Stimulated activated memory B cell treated with anti-CD40 and anti-IgM and Interleukin-4, amounts not matched to agents 10 μg/mL and 1 μg/mL and 100 μg/mL, for 72 hours (primary cell): ENCODE data around the gene LARP4B.

Experiments
- ATAC-seq: fragments of 150-1000 bp; cut with Tn5 transposase; 2 replicates; pipeline ENCODE4 v1.10.0; 2021
- H3K27ac Mint-ChIP-seq: one replicate; pipeline ENCODE4 v1.8.0; 2022; ENCODE audit warnings: mild to moderate bottlenecking, mixed read lengths
- H3K27me3 Mint-ChIP-seq: one replicate; pipeline ENCODE4 v1.8.0; 2022; ENCODE audit warnings: mixed read lengths
- H3K36me3 Mint-ChIP-seq: one replicate; pipeline ENCODE4 v1.8.0; 2022; ENCODE audit warnings: mixed read lengths
- H3K4me1 Mint-ChIP-seq: one replicate; pipeline ENCODE4 v1.8.0; 2022; ENCODE audit warnings: mixed read lengths
- H3K4me3 Mint-ChIP-seq: one replicate; pipeline ENCODE4 v1.8.0; 2022; ENCODE audit warnings: mild to moderate bottlenecking, moderate library complexity, mixed read lengths
- H3K9me3 Mint-ChIP-seq: one replicate; pipeline ENCODE4 v1.8.0; 2022; ENCODE audit warnings: mixed read lengths

LARP4B gene

DNA sequence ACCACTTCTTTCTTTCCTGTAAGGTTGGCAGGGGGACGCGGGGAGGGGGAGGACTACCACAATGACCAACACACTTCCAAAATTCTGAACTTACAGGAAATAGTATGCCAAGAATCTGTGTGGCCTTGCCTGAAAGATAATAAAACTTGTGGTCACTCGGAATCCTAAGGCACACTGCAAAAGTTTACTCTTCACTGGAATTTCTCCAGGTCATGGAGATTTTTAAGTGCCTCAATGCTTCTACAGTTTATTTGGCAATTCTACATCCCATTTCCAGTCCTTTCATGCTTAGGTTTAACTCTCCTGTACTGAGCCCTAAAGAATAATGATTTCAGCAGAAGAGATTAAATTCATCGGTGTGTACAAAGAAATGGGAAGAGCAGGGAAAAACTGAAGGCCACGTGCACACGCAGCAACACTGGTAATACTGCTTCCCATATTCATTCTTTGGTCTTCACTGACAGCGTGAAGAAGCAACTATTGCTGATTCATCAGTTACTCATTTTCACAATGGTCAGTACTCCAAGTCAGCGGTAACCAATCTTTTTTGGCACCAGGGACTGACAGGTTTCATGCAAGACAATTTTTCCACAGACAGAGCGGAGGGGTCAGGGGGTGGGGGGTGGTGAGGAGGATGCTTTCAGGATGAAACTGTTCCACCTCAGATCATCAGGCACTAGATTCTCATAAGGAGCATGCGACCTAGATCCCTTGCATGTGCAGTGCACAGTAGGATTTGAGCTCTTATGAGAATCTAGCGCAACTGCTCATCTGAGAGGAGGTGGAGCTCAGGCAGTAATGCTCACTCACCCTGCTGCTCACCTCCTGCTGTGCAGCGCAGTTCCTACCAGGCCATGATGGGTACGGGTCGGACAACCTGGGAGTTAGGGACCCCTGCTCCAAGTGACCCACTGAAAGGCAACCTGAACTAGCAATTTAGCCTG is 9.8 kb downstream of the LARP4B start:
- ATAC-seq = no peak
- H3K27me3 Mint-ChIP-seq = no peaks in the 10 kb centered on the region

DNA sequence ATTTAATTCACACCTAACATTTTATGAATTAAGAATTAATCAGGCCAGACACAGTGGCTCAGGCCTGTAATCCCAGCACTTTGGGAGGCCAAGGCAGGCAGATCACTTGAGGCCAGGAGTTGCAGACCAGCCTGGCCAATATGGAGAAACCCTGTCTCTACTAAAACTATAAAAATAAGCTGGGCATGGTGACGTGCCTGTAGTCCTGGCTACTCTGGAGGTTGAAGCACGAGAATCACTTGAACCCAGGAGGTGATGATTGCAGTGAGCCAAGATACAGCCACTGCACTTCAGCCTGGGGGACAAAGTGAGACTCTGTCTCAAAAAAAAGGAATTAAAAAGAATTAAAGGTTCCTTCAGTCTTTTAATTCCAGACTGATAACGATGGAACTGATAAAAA is 11.1 kb downstream of the LARP4B start:
- peaks cover 13% of the 10 kb centered on the region for H3K36me3 Mint-ChIP-seq
- no peak for ATAC-seq
- H3K4me1 Mint-ChIP-seq = peaks cover 26% of the 10 kb centered on the region
- no peak overlapping the region for H3K27ac Mint-ChIP-seq
- no peak overlapping the region for H3K4me3 Mint-ChIP-seq
- no peaks in the 10 kb centered on the region for H3K27me3 Mint-ChIP-seq
- H3K9me3 Mint-ChIP-seq = no peaks in the 10 kb centered on the region

More for the DNA sequence above, 9.8 kb downstream of the LARP4B start:
- no peak overlapping the region for H3K27ac Mint-ChIP-seq
- no peaks in the 10 kb centered on the region for H3K9me3 Mint-ChIP-seq
- peaks cover 34% of the 10 kb centered on the region for H3K4me1 Mint-ChIP-seq
- no peak overlapping the region for H3K4me3 Mint-ChIP-seq
- peaks cover 20% of the 10 kb centered on the region for H3K36me3 Mint-ChIP-seq

DNA sequence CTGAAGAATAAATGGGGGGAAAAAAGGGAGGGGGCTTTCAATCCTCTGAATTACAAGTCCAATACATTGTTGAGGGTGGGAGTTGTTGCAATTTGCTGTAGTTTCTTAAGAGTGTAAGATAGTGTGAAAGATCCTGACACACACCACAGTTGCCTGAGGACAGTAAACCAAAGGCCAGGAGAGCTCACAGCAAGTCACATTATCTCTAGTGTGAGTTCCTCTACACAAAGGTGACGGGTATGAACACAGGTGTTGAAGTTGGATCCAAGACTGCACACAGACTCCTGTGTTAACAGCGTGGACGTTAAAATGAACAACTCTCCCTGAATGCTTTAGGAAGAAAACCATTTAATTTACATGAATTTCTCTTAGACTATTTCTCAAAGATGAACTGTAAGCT is 12.0 kb downstream of the LARP4B start:
- H3K9me3 Mint-ChIP-seq = no peaks in the 10 kb centered on the region
- peaks cover 10% of the 10 kb centered on the region for H3K36me3 Mint-ChIP-seq
- no peaks in the 10 kb centered on the region for H3K27me3 Mint-ChIP-seq
- H3K4me3 Mint-ChIP-seq = no peak overlapping the region
- no peak overlapping the region for H3K27ac Mint-ChIP-seq
- peaks cover 22% of the 10 kb centered on the region for H3K4me1 Mint-ChIP-seq
- no peak for ATAC-seq

DNA sequence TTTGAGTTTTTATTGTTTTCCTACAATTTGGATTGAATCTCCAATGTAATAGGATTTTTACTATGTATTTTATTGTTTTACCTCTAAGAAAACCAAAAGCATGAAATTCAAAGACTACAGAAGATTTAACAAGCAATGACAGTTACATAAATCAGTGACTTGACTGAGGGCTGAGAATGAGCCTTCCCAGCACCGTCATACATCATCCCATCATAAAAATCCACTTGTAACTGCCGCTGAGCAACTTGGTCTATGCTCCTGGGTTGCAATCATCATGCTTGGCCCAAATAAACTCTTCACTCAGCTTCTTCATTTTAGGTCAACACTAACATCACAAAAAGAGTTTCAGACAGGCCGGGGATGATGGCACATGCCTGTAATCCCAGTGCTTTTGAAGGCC is 13.5 kb downstream of the LARP4B start:
- ATAC-seq = no peak
- Mint-ChIP-seq H3K4me3 (no peak overlapping the region), H3K36me3 (peaks cover 6% of the 10 kb centered on the region), H3K4me1 (peaks cover 11% of the 10 kb centered on the region), H3K27me3 (no peaks in the 10 kb centered on the region), H3K27ac (no peak overlapping the region), H3K9me3 (no peaks in the 10 kb centered on the region)

DNA sequence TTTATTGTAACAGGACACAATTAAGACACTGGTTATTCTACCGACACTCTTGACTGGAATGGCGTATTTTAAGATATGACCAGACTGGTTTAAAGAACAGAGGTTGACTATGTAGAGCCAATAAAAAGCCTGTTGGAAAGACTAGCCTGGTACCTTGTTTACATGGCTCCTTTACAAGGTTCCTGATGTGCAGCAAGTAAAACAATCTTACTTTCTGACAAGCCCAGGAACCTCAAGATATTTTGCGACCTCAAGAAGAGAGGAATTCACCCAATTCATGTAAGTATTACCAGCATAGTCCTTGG is 14.1 kb downstream of the LARP4B start:
- H3K9me3 Mint-ChIP-seq = no peaks in the 10 kb centered on the region
- H3K4me1 Mint-ChIP-seq = peaks cover 6% of the 10 kb centered on the region
- no peak for ATAC-seq

DNA sequence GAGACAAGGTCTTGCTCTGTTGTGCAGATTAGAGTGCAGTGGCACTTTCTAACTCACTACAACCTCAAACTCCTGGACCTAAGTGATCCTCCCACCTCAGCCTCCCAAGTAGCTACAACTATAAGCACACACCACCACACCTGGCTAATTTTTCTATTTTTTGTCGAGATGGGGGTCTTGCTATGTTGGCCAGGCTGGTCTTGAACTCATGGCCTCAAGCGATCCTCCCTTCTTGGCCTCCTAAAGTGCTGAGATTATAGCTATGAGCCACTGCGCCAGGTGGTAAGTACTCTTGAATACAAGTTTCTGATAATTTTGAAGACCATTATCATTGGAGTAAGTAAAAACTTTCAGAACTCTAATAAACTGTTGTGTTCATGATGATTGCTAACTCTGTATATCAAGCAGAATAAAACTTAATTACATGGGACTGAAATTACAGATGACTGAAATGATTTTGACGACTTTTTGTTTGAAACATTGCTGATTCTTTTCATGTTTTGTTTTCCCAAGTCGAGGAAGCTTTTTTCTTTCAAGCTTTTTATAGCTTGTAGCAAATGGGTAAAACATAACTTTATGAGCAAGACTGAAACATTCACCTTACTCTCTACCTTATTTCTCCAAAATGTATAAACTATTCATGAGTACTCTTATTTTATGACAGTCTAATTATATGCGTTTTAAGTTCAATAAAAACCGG is 14.6 kb downstream of the LARP4B start:
- H3K4me3 Mint-ChIP-seq = no peak overlapping the region
- peaks cover 11% of the 10 kb centered on the region for H3K36me3 Mint-ChIP-seq
- no peak for ATAC-seq
- no peaks in the 10 kb centered on the region for H3K27me3 Mint-ChIP-seq
- H3K4me1 Mint-ChIP-seq = peaks cover 1% of the 10 kb centered on the region
- H3K9me3 Mint-ChIP-seq = no peaks in the 10 kb centered on the region
- H3K27ac Mint-ChIP-seq = no peak overlapping the region

More for the DNA sequence above, 14.1 kb downstream of the LARP4B start:
- H3K27me3 Mint-ChIP-seq = no peaks in the 10 kb centered on the region
- no peak overlapping the region for H3K4me3 Mint-ChIP-seq
- peaks cover 6% of the 10 kb centered on the region for H3K36me3 Mint-ChIP-seq
- H3K27ac Mint-ChIP-seq = no peak overlapping the region

DNA sequence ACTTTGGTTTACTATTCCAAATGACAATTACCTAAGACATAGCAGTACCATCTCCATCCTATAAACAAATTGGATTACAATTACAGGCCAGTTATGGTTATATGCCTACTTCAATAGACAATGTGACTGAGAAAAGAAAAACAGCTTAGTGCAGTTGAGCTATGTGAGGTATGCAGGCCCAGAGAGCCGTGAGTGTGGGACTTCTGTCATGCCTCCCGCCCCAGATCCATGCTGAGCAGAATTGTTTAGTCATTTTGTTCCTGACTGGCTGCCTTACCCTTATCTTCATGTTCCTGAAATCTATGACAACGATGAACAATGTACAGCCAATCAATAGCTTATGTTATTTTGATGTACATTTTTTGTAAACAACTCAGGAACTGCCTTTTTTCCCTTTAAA is 21.7 kb downstream of the LARP4B start:
- H3K36me3 Mint-ChIP-seq = peaks cover 45% of the 10 kb centered on the region
- H3K27ac Mint-ChIP-seq = no peak overlapping the region

DNA sequence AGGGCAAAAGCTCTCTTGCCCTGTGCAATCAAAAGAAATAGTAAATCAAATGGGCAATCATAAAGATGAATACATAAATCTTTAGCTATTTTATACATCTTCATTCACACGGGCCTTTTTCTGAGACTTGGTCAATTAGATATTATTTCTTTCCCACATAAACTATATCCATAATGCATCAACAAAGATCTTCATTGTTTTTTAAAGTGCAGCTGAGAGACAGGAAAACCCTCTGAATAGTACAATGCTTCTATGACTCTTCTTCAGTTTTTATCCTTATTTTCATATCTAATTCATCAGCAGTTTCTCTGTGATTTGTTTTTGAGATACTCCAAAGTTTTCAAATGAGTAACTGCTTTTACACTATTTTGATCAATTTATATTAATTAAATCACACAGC is 25.5 kb downstream of the LARP4B start:
- Mint-ChIP-seq H3K36me3 (peaks cover 43% of the 10 kb centered on the region), H3K4me1 (peaks cover 21% of the 10 kb centered on the region), H3K4me3 (no peak overlapping the region), H3K27ac (no peak overlapping the region), H3K9me3 (no peaks in the 10 kb centered on the region), H3K27me3 (no peaks in the 10 kb centered on the region)
- no peak for ATAC-seq

More for the DNA sequence above, 21.7 kb downstream of the LARP4B start:
- no peak for ATAC-seq
- H3K4me1 Mint-ChIP-seq = peaks cover 21% of the 10 kb centered on the region
- H3K9me3 Mint-ChIP-seq = no peaks in the 10 kb centered on the region
- H3K4me3 Mint-ChIP-seq = no peak overlapping the region
- no peaks in the 10 kb centered on the region for H3K27me3 Mint-ChIP-seq

DNA sequence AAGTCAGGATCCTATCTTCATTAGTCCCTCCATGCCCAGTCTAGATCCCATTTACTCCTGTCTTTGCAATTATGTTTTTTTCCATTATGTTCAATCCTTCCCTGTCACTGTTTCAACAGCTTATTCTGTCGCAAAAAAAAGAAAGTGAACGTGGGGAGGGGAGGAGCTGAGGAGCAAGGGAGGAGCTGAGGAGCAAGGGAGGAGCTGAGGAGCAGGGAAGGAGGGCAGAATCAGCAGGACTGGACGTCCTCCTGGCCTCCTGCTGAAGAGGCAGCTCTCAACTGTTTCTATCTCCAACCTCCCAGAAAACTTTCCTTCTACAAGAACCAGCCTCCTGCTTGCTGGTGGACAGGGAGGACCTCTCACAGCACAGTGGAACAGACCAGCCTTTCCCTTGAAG is 26.0 kb downstream of the LARP4B start:
- Mint-ChIP-seq H3K9me3 (no peaks in the 10 kb centered on the region), H3K36me3 (peaks cover 43% of the 10 kb centered on the region), H3K27me3 (no peaks in the 10 kb centered on the region), H3K4me3 (no peak overlapping the region), H3K27ac (no peak overlapping the region), H3K4me1 (peaks cover 21% of the 10 kb centered on the region)
- ATAC-seq = no peak

DNA sequence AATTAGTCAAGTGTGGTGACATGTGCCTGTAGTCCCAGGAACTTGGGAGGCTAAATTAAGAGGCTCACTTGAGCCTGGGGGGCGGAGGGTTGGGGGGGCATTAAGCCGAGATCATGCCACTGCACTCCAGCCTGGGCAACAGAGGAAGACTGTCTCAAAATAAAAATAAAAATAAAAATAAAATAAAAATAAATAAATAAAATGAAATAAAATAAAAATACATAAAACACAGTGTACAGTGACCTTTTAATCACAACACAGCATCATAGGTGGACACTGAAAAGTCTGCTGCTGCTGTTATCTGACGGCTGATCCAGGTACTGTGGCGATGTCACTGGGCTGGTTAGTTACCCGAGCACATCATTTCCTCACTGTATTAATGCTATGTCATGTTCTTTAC is 27.1 kb downstream of the LARP4B start:
- no peak overlapping the region for H3K4me3 Mint-ChIP-seq
- no peak for ATAC-seq
- no peaks in the 10 kb centered on the region for H3K9me3 Mint-ChIP-seq
- peaks cover 34% of the 10 kb centered on the region for H3K36me3 Mint-ChIP-seq
- H3K4me1 Mint-ChIP-seq = peaks cover 25% of the 10 kb centered on the region
- H3K27ac Mint-ChIP-seq = no peak overlapping the region
- H3K27me3 Mint-ChIP-seq = no peaks in the 10 kb centered on the region

DNA sequence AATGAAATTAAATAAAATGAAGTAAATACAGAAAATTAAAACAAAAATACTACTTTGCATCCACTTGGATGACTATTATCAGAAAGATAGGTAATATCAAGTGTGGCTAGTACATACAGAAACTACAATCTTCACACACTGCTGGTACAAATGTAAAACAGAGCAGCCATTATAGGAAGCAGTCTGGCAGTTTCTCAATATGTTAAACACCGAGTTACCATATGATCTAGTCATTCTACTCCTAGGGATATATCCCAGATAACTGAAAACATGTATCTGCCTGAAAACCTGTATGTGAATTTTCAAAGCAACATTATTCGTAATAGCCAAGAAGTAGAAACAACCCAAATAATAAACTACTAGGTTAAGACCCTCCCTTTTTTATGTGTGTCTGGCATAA is 33.4 kb downstream of the LARP4B start:
- Mint-ChIP-seq H3K4me3 (no peak overlapping the region), H3K4me1 (peaks cover 41% of the 10 kb centered on the region), H3K36me3 (peaks cover 11% of the 10 kb centered on the region), H3K27me3 (no peaks in the 10 kb centered on the region), H3K9me3 (no peaks in the 10 kb centered on the region), H3K27ac (no peak overlapping the region)
- ATAC-seq = no peak

DNA sequence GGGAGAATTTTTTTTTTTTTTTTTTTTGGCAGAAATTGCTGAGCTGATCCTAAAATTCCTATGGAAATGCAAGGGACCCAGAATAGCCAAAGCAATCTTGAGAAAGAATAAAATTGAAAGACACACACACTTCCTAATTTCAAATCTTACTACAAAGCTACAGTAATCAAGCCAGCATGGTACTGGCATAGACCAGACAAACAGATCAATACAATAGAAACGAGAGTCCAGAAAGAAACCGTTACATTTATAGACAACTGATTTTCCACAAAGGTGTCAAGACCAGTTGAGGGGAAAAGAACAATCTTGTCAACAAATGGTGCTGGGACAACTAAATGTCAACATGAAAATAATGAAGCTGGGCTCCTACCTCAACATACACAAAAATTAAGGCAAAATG is 34.5 kb downstream of the LARP4B start:
- Mint-ChIP-seq H3K4me1 (peaks cover 44% of the 10 kb centered on the region), H3K27ac (no peak overlapping the region)
- no peak for ATAC-seq

DNA sequence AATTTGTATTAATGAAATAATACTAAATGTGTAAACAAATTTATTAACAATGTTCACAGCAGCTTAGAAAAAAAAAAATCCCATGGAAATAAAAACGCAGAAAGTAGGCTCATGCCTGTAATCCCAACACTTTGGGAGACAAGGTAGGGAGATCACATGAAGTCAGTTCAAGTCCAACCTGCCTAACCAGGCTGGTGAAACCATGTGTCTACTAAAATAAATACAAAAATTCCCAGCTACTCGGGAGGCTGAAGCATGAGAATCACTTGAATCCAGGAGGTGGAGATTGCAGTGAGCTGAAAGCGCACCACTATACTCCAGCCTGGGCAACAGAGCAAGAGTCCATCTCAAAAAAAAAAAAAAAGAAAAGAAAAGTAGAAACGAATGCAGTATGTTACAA is 36.2 kb downstream of the LARP4B start:
- Mint-ChIP-seq H3K9me3 (no peaks in the 10 kb centered on the region), H3K4me1 (peaks cover 46% of the 10 kb centered on the region), H3K36me3 (peaks cover 6% of the 10 kb centered on the region), H3K27me3 (no peaks in the 10 kb centered on the region), H3K4me3 (no peak overlapping the region), H3K27ac (no peak overlapping the region)
- no peak for ATAC-seq

More for the DNA sequence above, 34.5 kb downstream of the LARP4B start:
- Mint-ChIP-seq H3K27me3 (no peaks in the 10 kb centered on the region), H3K4me3 (no peak overlapping the region), H3K9me3 (no peaks in the 10 kb centered on the region), H3K36me3 (peaks cover 6% of the 10 kb centered on the region)

DNA sequence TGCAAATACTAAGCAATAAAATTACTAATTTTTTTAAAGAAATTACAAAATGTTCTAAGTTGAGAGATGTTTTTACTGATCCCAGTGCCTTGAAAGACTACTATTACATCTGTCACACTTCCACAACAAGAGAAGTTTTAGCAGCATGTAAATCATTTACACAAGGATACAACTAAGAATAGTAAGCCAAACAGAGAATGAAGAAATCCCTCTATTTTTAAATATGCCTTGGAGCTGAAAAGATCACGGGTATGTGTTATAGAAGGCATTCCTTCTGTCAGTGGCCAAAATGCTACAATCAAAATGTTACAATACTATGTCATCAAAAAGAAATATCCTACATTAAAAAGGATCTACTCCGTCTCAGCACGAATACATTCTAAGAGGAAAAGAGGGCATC is 52.6 kb downstream of the LARP4B start:
- Mint-ChIP-seq H3K27me3 (no peaks in the 10 kb centered on the region), H3K27ac (no peak overlapping the region), H3K36me3 (peaks cover 60% of the 10 kb centered on the region), H3K4me1 (peaks cover 13% of the 10 kb centered on the region), H3K9me3 (no peaks in the 10 kb centered on the region), H3K4me3 (no peak overlapping the region)
- no peak for ATAC-seq

DNA sequence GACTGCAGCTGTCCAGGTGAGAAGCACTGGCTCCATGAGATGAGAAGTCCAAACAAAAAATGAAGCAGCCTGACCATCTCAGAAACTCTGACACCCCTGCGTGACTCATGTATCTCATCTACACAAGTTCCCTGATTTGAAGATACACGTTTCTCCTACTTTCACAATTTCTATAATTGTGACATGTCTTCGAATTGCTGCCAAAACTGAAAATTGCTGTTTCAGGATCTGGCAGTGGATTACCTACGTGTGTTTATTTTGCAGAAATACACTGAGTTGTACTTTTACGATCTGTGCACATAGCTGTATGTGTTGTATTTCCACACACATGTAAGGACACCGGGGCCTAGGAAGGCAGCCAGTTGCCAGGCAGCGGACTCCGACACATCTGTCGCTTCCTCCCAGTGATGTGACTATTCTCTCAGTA is 53.2 kb downstream of the LARP4B start:
- Mint-ChIP-seq H3K4me3 (no peak overlapping the region), H3K9me3 (no peaks in the 10 kb centered on the region), H3K27me3 (no peaks in the 10 kb centered on the region), H3K27ac (no peak overlapping the region), H3K4me1 (peaks cover 13% of the 10 kb centered on the region), H3K36me3 (peaks cover 62% of the 10 kb centered on the region)
- no peak for ATAC-seq

DNA sequence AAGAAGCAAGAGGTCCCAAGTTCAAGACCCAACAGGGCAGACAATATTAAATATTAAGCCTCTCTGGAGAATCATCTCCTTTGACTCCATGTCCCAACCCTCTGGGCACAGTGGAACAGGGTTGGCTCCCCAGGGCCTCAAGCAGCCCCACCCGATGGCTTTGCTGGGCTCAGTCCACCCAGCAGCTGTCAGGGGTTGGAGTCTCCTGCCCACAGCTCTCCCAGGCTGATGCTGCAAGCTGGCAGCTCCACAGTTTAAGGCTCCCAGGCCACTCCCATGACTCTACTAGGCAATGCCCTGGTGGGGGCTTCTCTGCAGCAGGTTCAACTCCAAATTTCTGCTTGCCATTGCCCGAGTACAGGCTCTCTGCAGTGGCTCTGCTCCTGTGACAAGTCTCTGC is 55.1 kb downstream of the LARP4B start:
- Mint-ChIP-seq H3K9me3 (no peaks in the 10 kb centered on the region), H3K27ac (no peak overlapping the region), H3K4me3 (no peak overlapping the region)

More for the DNA sequence above, 55.1 kb downstream of the LARP4B start:
- H3K36me3 Mint-ChIP-seq = peaks cover 66% of the 10 kb centered on the region
- H3K27me3 Mint-ChIP-seq = no peaks in the 10 kb centered on the region
- peaks cover 29% of the 10 kb centered on the region for H3K4me1 Mint-ChIP-seq
- ATAC-seq = no peak
